Central memory CD8-positive, alpha-beta T cell (primary cell): ENCODE measurements around the gene TAS2R4.
"Not testable (repeated sequence)": the region's sequence is repeated elsewhere in the genome, so short reads cannot be mapped to it uniquely, and the experiment has no call there.

ENCODE experiments used
- ATAC-seq: fragments of 150-1000 bp; cut with Tn5 transposase; replicated peaks from 2 replicates; pipeline ENCODE4 v1.10.0; 2022; ENCODE audit warnings: mild to moderate bottlenecking, moderate FRiP score, moderate number of reproducible peaks; ENCODE audit not compliant: poor library complexity, severe bottlenecking; ENCODE audit errors: extremely low read depth
- DNase-seq, 2 donors: peaks; one replicate each; pipeline ENCODE4 v3.0.0; 2021; ENCODE audit warnings: low spot score in 2 of 2
- H3K27ac Mint-ChIP-seq: one replicate; pipeline ENCODE4 v1.8.0; 2022; ENCODE audit warnings: low read depth, mild to moderate bottlenecking, moderate library complexity, mixed read lengths
- H3K27me3 Mint-ChIP-seq: one replicate; pipeline ENCODE4 v1.8.0; 2022; ENCODE audit warnings: mixed read lengths
- H3K36me3 Mint-ChIP-seq: one replicate; pipeline ENCODE4 v1.8.0; 2022; ENCODE audit warnings: mild to moderate bottlenecking, moderate library complexity, mixed read lengths; ENCODE audit not compliant: insufficient read depth
- H3K4me1 Mint-ChIP-seq: one replicate; pipeline ENCODE4 v1.8.0; 2022; ENCODE audit warnings: mixed read lengths
- H3K4me3 Mint-ChIP-seq: one replicate; pipeline ENCODE4 v1.8.0; 2022; ENCODE audit warnings: mild to moderate bottlenecking, moderate library complexity, mixed read lengths
- H3K9me3 Mint-ChIP-seq: one replicate; pipeline ENCODE4 v1.8.0; 2022; ENCODE audit warnings: mixed read lengths

Gene TAS2R4

DNA sequence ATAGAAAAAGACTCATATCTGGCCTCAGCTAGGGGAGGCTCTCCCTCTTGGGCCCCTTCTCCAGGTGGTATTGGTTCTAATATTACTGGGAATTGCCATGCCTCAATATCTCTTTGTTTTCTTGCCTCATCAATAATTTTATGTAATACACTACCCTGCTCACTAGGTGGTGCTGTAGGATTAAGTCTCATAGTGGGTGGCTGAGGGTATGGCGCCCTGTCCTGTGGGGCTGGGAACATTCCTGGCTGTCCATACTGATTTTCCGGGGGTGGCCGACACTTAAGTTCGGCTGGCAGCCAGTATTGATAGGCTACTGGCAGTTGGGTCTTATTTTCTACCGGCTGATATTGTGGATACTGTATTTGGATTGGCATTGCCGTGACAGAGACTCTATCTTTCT lies 21.5 kb upstream of the TAS2R4 start:
- no peak overlapping the region for H3K4me3 Mint-ChIP-seq
- peaks cover 7% of the 10 kb centered on the region for H3K9me3 Mint-ChIP-seq
- H3K36me3 Mint-ChIP-seq = peaks cover 58% of the 10 kb centered on the region
- no peaks in the 10 kb centered on the region for H3K27me3 Mint-ChIP-seq
- no peak overlapping the region for H3K27ac Mint-ChIP-seq
- DNase-seq (no peak), ATAC-seq (no peak)
- H3K4me1 Mint-ChIP-seq = peaks cover 20% of the 10 kb centered on the region

DNA sequence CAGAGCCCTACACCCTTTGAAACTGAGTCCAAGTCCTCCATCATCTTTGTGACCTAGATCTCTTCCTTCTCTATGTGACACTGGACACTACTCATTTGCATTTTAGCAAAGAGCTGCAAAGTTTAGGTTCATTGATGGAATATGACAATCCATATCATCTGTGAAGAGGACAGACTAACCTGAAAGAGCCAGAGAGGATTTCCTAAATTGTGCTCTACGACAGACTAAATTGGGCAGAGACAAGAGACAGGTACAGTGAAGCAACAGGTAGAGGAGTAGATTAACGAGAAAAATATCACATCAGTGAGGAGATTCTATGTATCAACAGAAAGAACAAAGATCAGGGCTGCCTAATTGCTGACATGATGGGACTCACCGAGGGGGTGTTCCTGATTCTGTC lies 12.7 kb upstream of the TAS2R4 start, which contains the start of gene TAS2R3:
Gene TAS2R3 (plus strand): TSS at position 301 of the 400 bp plus-strand sequence. CDS start 62 bp downstream, at position 363.
- ATAC-seq (no peak), DNase-seq (no peak)
- no peak within 1 kb of the TSS for H3K4me3 Mint-ChIP-seq
- peaks cover 16% of the 10 kb centered on the region for H3K4me1 Mint-ChIP-seq
- H3K27ac Mint-ChIP-seq = no peak within 1 kb of the TSS
- peaks cover 9% of the 10 kb centered on the region for H3K36me3 Mint-ChIP-seq
- no peaks in the 10 kb centered on the region for H3K9me3 Mint-ChIP-seq
- no peaks in the 10 kb centered on the region for H3K27me3 Mint-ChIP-seq

DNA sequence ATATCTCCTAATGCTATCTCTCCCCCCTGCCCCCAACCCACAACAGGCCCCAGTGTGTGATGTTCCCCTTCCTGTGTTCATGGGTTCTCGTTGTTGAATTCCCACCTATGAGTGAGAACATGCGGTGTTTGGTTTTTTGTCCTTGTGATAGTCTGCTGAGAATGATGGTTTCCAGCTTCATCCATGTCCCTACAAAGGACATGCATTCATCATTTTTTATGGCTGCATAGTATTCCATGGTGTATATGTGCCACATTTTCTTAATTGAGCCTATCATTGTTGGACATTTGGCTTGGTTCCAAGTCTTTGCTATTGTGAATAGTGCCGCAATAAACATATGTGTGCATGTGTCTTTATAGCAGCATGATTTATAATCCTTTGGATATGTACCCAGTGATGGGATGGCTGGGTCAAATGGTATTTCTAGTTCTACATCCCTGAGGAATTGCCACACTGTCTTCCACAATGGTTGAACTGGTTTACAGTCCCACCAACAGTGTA lies 6.3 kb upstream of the TAS2R4 start:
- peaks cover 27% of the 10 kb centered on the region for H3K4me1 Mint-ChIP-seq
- not testable (repeated sequence) for DNase-seq, H3K27ac Mint-ChIP-seq, H3K9me3 Mint-ChIP-seq, ATAC-seq, H3K27me3 Mint-ChIP-seq, H3K36me3 Mint-ChIP-seq, H3K4me3 Mint-ChIP-seq

DNA sequence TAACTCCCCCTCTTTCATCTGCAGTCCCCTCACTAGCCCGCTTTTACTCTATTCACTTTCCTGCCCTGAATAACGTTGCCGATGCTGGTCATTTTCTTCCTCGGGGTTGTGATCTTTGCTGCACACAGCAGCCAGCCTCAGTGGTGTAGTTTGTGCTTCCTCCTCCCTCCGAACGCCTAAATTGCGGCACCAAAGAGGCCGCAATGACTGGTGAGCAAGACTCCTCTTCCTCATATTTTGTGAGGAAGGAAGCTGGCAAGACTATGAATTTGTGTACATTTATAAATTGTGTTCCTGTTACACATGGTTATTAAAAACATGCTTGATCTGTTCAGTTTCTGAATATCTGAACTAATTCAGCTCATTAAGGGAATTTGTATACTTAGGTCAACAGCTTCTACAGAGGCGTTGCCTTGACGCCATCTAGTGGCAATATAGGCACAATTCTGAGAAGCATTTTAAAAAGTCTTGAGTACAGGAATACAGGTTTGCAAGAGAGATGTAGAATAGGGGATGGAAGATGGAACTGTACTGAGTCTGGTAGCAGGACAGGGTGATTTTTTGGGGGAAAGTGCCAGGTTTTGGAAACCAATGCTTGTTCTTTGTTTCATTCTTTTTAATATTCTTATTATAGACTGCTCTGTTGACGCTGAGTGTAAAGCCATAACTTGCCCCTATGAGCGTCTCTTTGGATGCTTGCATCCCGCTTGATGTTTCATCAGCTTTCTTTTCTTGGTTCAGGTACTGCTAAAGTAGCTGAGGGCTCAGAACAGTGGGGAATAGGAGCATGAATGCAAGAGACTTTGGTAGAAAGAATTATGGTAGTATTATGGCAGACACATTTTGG lies 9.5 kb downstream of the TAS2R4 start:
- Mint-ChIP-seq H3K4me3 (no peak overlapping the region), H3K27ac (no peak overlapping the region), H3K4me1 (no peaks in the 10 kb centered on the region), H3K27me3 (no peaks in the 10 kb centered on the region), H3K9me3 (no peaks in the 10 kb centered on the region), H3K36me3 (peaks cover 2% of the 10 kb centered on the region)
- peak; percentile 49 for ATAC-seq
- no peak for DNase-seq

DNA sequence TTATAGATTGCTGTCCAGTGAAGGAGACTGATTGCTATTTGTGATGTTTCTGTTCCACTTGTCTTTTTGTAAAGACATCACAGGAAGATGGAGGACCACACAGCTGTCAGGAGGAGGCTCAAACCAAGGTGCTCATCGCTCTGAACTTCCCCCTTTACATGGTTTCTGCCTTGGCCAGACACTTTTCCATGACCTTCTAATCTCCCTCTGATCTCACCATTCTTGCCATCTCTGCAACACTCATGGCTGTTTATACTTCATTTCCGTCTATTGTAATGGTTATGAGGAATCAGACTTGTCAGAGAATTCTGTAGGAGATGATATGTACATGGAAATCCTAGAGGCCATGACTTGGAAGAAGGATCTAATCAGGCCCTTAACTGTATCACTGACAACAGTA lies 11.8 kb downstream of the TAS2R4 start:
- DNase-seq (no peak), ATAC-seq (no peak)
- Mint-ChIP-seq H3K36me3 (peaks cover 5% of the 10 kb centered on the region), H3K4me3 (no peak overlapping the region), H3K9me3 (no peaks in the 10 kb centered on the region), H3K4me1 (no peaks in the 10 kb centered on the region), H3K27me3 (no peaks in the 10 kb centered on the region), H3K27ac (no peak overlapping the region)

DNA sequence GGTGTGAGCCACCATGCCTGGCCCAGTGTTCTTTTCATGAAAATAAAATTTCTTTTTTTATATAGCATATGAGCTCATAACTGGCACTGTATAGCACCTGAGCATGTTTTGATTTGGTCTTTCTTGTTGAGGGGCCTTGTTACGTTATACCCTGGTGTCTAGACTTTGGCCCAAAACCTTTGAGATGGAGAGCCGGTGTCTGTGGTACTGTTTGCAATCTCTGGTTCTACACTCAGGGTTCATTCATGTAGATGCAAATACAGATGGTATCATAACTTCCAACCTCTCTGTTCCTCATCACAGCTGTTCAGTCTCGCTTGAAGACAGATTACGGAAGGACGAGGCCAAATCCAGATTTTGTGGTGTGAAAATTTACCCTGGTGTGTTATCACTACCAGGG lies 13.4 kb downstream of the TAS2R4 start, which contains the start of gene TAS2R5:
Gene TAS2R5 (plus strand): TSS at position 301 of the 400 bp plus-strand sequence. CDS start 145 bp downstream, outside the sequence.
- Mint-ChIP-seq H3K36me3 (peaks cover 5% of the 10 kb centered on the region), H3K4me3 (no peak within 1 kb of the TSS), H3K27ac (no peak within 1 kb of the TSS), H3K4me1 (no peaks in the 10 kb centered on the region), H3K9me3 (no peaks in the 10 kb centered on the region), H3K27me3 (no peaks in the 10 kb centered on the region)
- DNase-seq (no peak), ATAC-seq (no peak)

DNA sequence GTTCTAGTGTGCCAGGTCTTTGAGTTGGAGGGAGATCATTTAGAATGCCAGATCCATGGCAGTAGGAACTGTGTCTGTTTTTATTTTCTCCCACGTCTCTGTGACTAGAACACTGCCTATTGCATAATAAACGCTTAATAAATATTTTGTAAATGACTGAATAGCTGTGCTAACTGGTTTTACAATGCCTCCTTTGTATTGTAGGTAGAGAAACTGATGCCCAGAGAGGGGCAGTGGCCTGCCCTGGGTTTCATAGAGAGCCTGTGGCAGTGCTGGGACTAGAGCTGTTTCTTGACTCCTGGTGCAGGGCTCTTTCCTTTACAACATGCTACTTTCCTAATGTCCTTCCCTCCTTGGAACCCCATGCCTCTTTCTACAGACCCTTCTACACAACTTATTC lies 16.1 kb downstream of the TAS2R4 start:
- no peak overlapping the region for H3K4me3 Mint-ChIP-seq
- no peak for DNase-seq
- peaks cover 5% of the 10 kb centered on the region for H3K36me3 Mint-ChIP-seq
- H3K4me1 Mint-ChIP-seq = no peaks in the 10 kb centered on the region
- H3K9me3 Mint-ChIP-seq = no peaks in the 10 kb centered on the region
- ATAC-seq = no peak
- H3K27me3 Mint-ChIP-seq = no peaks in the 10 kb centered on the region
- no peak overlapping the region for H3K27ac Mint-ChIP-seq

DNA sequence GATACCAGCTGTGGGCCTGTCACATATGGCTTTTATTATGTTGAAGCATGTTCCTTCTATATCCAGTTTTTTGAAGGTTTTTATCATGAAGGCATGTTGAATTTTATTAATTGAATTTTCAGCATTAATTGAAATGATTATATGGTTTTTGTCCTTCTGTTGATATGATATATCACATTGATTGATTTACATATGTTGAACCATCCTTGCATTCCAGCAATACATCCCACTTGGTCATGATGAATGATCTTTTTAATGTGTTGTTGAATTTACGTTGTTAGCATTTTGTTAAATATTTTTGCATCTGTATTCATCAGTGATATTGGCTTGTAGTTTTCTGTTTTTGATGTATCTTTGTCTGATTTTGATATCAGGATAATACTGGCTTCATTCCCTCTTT lies 43.6 kb downstream of the TAS2R4 start:
- Mint-ChIP-seq H3K36me3 (peaks cover 1% of the 10 kb centered on the region), H3K4me1 (no peaks in the 10 kb centered on the region), H3K27ac (no peak overlapping the region), H3K9me3 (peaks cover 39% of the 10 kb centered on the region), H3K27me3 (no peaks in the 10 kb centered on the region), H3K4me3 (no peak overlapping the region)
- ATAC-seq (no peak), DNase-seq (no peak)

DNA sequence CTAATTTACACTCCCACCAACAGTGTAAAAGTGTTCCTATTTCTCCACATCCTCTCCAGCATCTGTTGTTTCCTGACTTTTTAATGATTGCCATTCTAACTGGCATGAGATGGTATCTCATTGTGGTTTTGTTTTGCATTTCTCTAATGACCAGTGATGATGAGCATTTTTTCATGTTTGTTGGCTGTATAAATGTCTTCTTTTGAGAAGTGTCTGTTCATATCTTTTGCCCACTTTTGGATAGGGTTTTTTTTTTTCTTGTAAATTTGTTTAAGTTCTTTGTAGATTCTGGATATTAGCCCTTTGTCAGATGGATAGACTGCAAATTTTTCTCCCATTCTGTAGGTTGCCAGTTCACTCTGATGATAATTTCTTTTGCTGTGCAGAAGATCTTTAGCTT lies 46.0 kb downstream of the TAS2R4 start:
- not testable (repeated sequence) for H3K4me1 Mint-ChIP-seq, H3K36me3 Mint-ChIP-seq, H3K27ac Mint-ChIP-seq, DNase-seq, ATAC-seq, H3K27me3 Mint-ChIP-seq, H3K4me3 Mint-ChIP-seq
- peaks cover 39% of the 10 kb centered on the region for H3K9me3 Mint-ChIP-seq
